OCI-LY1 (cell line): Measurements from ENCODE around the gene ALLC.

Experiments used
- H2AFZ ChIP-seq: fragments of 200-600 bp; sonication (generic), shearing (Covaris generic); 2 replicates; pipeline ENCODE4 v1.6.0; 2014; ENCODE audit warnings: antibody characterized with exemption, mild to moderate bottlenecking, low read length
- H3F3A ChIP-seq: fragments of 200-600 bp; sonication (generic), shearing (Covaris generic); 2 replicates; pipeline ENCODE4 v1.6.0; 2014; ENCODE audit warnings: mild to moderate bottlenecking, antibody characterized with exemption, low read length, moderate library complexity; ENCODE audit not compliant: insufficient read depth
- H3K27ac ChIP-seq: fragments of 200-600 bp; sonication (generic); 2 replicates; pipeline ENCODE4 v1.5.1; 2014; ENCODE audit warnings: low read length, mixed run types, mild to moderate bottlenecking, low read depth; ENCODE audit not compliant: poor library complexity, severe bottlenecking
- H3K27me3 ChIP-seq: fragments of 200-600 bp; sonication (generic); 2 replicates; pipeline ENCODE4 v1.6.0; 2014; ENCODE audit warnings: antibody characterized with exemption, mild to moderate bottlenecking, low read length, moderate library complexity; ENCODE audit not compliant: insufficient read depth
- H3K36me3 ChIP-seq: fragments of 200-600 bp; sonication (generic); 2 replicates; pipeline ENCODE4 v1.6.1; 2014; ENCODE audit warnings: mild to moderate bottlenecking, antibody characterized with exemption, low read length, moderate library complexity, mixed read lengths; ENCODE audit not compliant: insufficient read depth
- H3K4me1 ChIP-seq: fragments of 200-600 bp; sonication (generic); 2 replicates; pipeline ENCODE4 v1.5.1; 2014; ENCODE audit warnings: mild to moderate bottlenecking, low read length, moderate library complexity; ENCODE audit not compliant: insufficient read depth, severe bottlenecking
- H3K4me2 ChIP-seq: fragments of 200-600 bp; sonication (generic), shearing (Covaris generic); 2 replicates; pipeline ENCODE4 v1.6.1; 2014; ENCODE audit warnings: low read length
- H3K4me3 ChIP-seq: fragments of 200-600 bp; sonication (generic); 2 replicates; pipeline ENCODE4 v1.5.1; 2014; ENCODE audit warnings: low read length, low read depth, mild to moderate bottlenecking, mixed read lengths; ENCODE audit not compliant: poor library complexity, severe bottlenecking
- H3K79me2 ChIP-seq: fragments of 200-600 bp; shearing (Covaris generic); 2 replicates; pipeline ENCODE4 v1.6.1; 2016; ENCODE audit warnings: mixed run types, low read length, mixed read lengths; ENCODE audit not compliant: insufficient read depth
- H3K9ac ChIP-seq: fragments of 200-600 bp; sonication (generic), shearing (Covaris generic); 2 replicates; pipeline ENCODE4 v1.6.1; 2014; ENCODE audit warnings: mild to moderate bottlenecking, low read length, mixed read lengths
- H3K9me2 ChIP-seq: fragments of 200-600 bp; sonication (generic), shearing (Covaris generic); 2 replicates; pipeline ENCODE4 v1.6.1; 2014; ENCODE audit warnings: low read depth, mild to moderate bottlenecking, low read length, mixed read lengths
- H3K9me3 ChIP-seq: fragments of 200-600 bp; shearing (Covaris generic); 2 replicates; pipeline ENCODE4 v1.6.1; 2014; ENCODE audit warnings: low read length, mixed read lengths
- H4K20me1 ChIP-seq: fragments of 200-600 bp; sonication (generic), shearing (Covaris generic); 2 replicates; pipeline ENCODE4 v1.6.0; 2016; ENCODE audit warnings: mild to moderate bottlenecking, low read length; ENCODE audit not compliant: insufficient read depth
- CTCF ChIP-seq: fragments of 200-600 bp; sonication (generic), shearing (Covaris generic); IDR thresholded peaks from 2 replicates; pipeline ENCODE4 v1.5.1; 2017; ENCODE audit warnings: mild to moderate bottlenecking, antibody characterized with exemption, low read length, moderate library complexity, mixed read lengths
- EZH2 ChIP-seq: fragments of 200-600 bp; sonication (generic), shearing (Covaris generic); IDR thresholded peaks from 2 replicates; pipeline ENCODE4 v1.8.0; 2017; ENCODE audit warnings: borderline replicate concordance, mixed run types, mild to moderate bottlenecking, antibody characterized with exemption, low read length, moderate library complexity, mixed read lengths

The ALLC gene

DNA sequence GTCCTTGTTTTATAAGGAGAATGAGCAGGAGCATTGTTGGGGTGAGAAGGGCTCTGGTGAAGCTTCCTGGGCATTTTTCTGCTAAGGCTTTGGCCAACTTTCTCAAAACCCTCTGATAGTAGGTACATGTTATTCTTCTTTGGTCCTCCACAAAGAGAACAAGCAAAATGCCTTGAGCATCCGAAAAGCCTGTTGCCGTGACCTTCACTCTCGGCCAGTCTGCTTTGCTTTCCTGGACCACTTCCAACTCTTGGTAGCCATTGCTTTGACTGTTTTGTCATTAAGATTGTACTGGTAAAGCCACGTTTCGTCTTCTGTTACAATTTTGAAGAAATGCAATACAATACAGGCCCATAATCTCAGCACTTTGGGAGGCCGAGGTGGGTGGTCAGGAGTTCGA, 27.4 kb upstream of the ALLC start:
- Histone ChIP-seq H3K4me2 (no peak overlapping the region), H3K27me3 (no peaks in the 10 kb centered on the region), H3K27ac (no peak overlapping the region), H4K20me1 (no peaks in the 10 kb centered on the region), H3K36me3 (no peaks in the 10 kb centered on the region), H3K4me1 (no peaks in the 10 kb centered on the region), H3K79me2 (no peaks in the 10 kb centered on the region), H3K4me3 (no peak overlapping the region), H3K9me2 (no peaks in the 10 kb centered on the region), H3K9me3 (no peaks in the 10 kb centered on the region), H2AFZ (no peak overlapping the region), H3F3A (no peaks in the 10 kb centered on the region), H3K9ac (no peak overlapping the region)
- no peak for TF ChIP-seq EZH2
- TF ChIP-seq CTCF: no peak

- H3K4me1 ChIP-seq: no peaks in the 10 kb centered on the region
- no peaks in the 10 kb centered on the region for H3K9me3 ChIP-seq
- H3K4me2 ChIP-seq: no peak overlapping the region
- no peaks in the 10 kb centered on the region for H3K36me3 ChIP-seq
- H2AFZ ChIP-seq: no peak overlapping the region
- TF ChIP-seq EZH2 (no peak), CTCF (no peak)
- no peaks in the 10 kb centered on the region for H3K79me2 ChIP-seq
- H3K9ac ChIP-seq: no peak overlapping the region
- no peak overlapping the region for H3K27ac ChIP-seq
- H4K20me1 ChIP-seq: no peaks in the 10 kb centered on the region
- no peaks in the 10 kb centered on the region for H3K27me3 ChIP-seq
- H3K9me2 ChIP-seq: no peaks in the 10 kb centered on the region
- no peak overlapping the region for H3K4me3 ChIP-seq
- H3F3A ChIP-seq: no peaks in the 10 kb centered on the region
These were observed 26.7 kb upstream of the ALLC start for GRCh38 chr2:3631161-3631850.

- Histone ChIP-seq H3K9me3 (no peaks in the 10 kb centered on the region), H3K9ac (no peak overlapping the region), H3K4me1 (no peaks in the 10 kb centered on the region), H3K27ac (no peak overlapping the region), H3K9me2 (no peaks in the 10 kb centered on the region), H3K36me3 (no peaks in the 10 kb centered on the region), H3K79me2 (no peaks in the 10 kb centered on the region), H4K20me1 (no peaks in the 10 kb centered on the region), H3F3A (no peaks in the 10 kb centered on the region), H2AFZ (no peak overlapping the region), H3K4me2 (no peak overlapping the region), H3K4me3 (no peak overlapping the region), H3K27me3 (0 out of 2 replicates have a peak, but pooled peaks cover 6% of the 10 kb centered on the region)
- TF ChIP-seq EZH2: no peak
- TF ChIP-seq CTCF: no peak
These were observed 25.9 kb upstream of the ALLC start for GRCh38 chr2:3631851-3632659.
